OCI-LY1 (cell line): ENCODE measurements around the gene SDR42E1.

ENCODE experiments used
- H2AFZ ChIP-seq: fragments of 200-600 bp; sonication (generic), shearing (Covaris generic); 2 replicates; pipeline ENCODE4 v1.6.0; 2014; ENCODE audit warnings: antibody characterized with exemption, mild to moderate bottlenecking, low read length
- H3F3A ChIP-seq: fragments of 200-600 bp; sonication (generic), shearing (Covaris generic); 2 replicates; pipeline ENCODE4 v1.6.0; 2014; ENCODE audit warnings: mild to moderate bottlenecking, antibody characterized with exemption, low read length, moderate library complexity; ENCODE audit not compliant: insufficient read depth
- H3K27ac ChIP-seq: fragments of 200-600 bp; sonication (generic); 2 replicates; pipeline ENCODE4 v1.5.1; 2014; ENCODE audit warnings: low read length, mixed run types, mild to moderate bottlenecking, low read depth; ENCODE audit not compliant: poor library complexity, severe bottlenecking
- H3K27me3 ChIP-seq: fragments of 200-600 bp; sonication (generic); 2 replicates; pipeline ENCODE4 v1.6.0; 2014; ENCODE audit warnings: antibody characterized with exemption, mild to moderate bottlenecking, low read length, moderate library complexity; ENCODE audit not compliant: insufficient read depth
- H3K36me3 ChIP-seq: fragments of 200-600 bp; sonication (generic); 2 replicates; pipeline ENCODE4 v1.6.1; 2014; ENCODE audit warnings: mild to moderate bottlenecking, antibody characterized with exemption, low read length, moderate library complexity, mixed read lengths; ENCODE audit not compliant: insufficient read depth
- H3K4me1 ChIP-seq: fragments of 200-600 bp; sonication (generic); 2 replicates; pipeline ENCODE4 v1.5.1; 2014; ENCODE audit warnings: mild to moderate bottlenecking, low read length, moderate library complexity; ENCODE audit not compliant: insufficient read depth, severe bottlenecking
- H3K4me2 ChIP-seq: fragments of 200-600 bp; sonication (generic), shearing (Covaris generic); 2 replicates; pipeline ENCODE4 v1.6.1; 2014; ENCODE audit warnings: low read length
- H3K4me3 ChIP-seq: fragments of 200-600 bp; sonication (generic); 2 replicates; pipeline ENCODE4 v1.5.1; 2014; ENCODE audit warnings: low read length, low read depth, mild to moderate bottlenecking, mixed read lengths; ENCODE audit not compliant: poor library complexity, severe bottlenecking
- H3K79me2 ChIP-seq: fragments of 200-600 bp; shearing (Covaris generic); 2 replicates; pipeline ENCODE4 v1.6.1; 2016; ENCODE audit warnings: mixed run types, low read length, mixed read lengths; ENCODE audit not compliant: insufficient read depth
- H3K9ac ChIP-seq: fragments of 200-600 bp; sonication (generic), shearing (Covaris generic); 2 replicates; pipeline ENCODE4 v1.6.1; 2014; ENCODE audit warnings: mild to moderate bottlenecking, low read length, mixed read lengths
- H3K9me2 ChIP-seq: fragments of 200-600 bp; sonication (generic), shearing (Covaris generic); 2 replicates; pipeline ENCODE4 v1.6.1; 2014; ENCODE audit warnings: low read depth, mild to moderate bottlenecking, low read length, mixed read lengths
- H3K9me3 ChIP-seq: fragments of 200-600 bp; shearing (Covaris generic); 2 replicates; pipeline ENCODE4 v1.6.1; 2014; ENCODE audit warnings: low read length, mixed read lengths
- H4K20me1 ChIP-seq: fragments of 200-600 bp; sonication (generic), shearing (Covaris generic); 2 replicates; pipeline ENCODE4 v1.6.0; 2016; ENCODE audit warnings: mild to moderate bottlenecking, low read length; ENCODE audit not compliant: insufficient read depth
- EZH2 ChIP-seq: fragments of 200-600 bp; sonication (generic), shearing (Covaris generic); IDR thresholded peaks from 2 replicates; pipeline ENCODE4 v1.8.0; 2017; ENCODE audit warnings: borderline replicate concordance, mixed run types, mild to moderate bottlenecking, antibody characterized with exemption, low read length, moderate library complexity, mixed read lengths
- TF ChIP-seq, protein P1 (sequence below): fragments of 200-600 bp; sonication (generic), shearing (Covaris generic); IDR thresholded peaks from 2 replicates; pipeline ENCODE4 v1.5.1; 2017; ENCODE audit warnings: mild to moderate bottlenecking, antibody characterized with exemption, low read length, moderate library complexity, mixed read lengths

SDR42E1 gene

DNA sequence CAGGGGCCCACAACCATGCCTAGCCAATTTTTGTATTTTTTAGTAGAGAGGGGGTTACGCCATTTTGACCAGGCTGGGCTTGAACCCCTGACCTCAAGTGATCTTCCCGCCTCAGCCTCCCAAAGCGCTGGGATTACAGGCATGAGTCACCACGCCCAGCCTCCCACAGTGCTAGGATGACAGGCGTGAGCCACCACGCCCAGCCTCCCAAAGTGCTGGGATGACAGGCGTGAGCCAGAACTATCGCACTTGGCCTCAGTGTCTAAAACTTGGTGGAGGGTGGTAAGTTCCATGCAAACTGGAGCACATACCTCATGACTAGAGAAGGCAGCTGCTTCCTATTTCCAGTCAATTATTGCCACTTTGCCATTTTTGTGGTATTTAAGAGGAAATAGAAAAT lies 30.9 kb upstream of the SDR42E1 start:
- Histone ChIP-seq H3K4me2 (no peak overlapping the region), H3K9me2 (no peaks in the 10 kb centered on the region), H3K27me3 (no peaks in the 10 kb centered on the region), H3K9ac (no peak overlapping the region), H3K79me2 (no peaks in the 10 kb centered on the region), H3K27ac (no peak overlapping the region), H3F3A (no peaks in the 10 kb centered on the region), H4K20me1 (no peaks in the 10 kb centered on the region), H2AFZ (no peak overlapping the region), H3K36me3 (no peaks in the 10 kb centered on the region), H3K9me3 (no peaks in the 10 kb centered on the region), H3K4me1 (no peaks in the 10 kb centered on the region), H3K4me3 (no peak overlapping the region)
- no peak for TF ChIP-seq EZH2
- TF ChIP-seq, protein P1, sequence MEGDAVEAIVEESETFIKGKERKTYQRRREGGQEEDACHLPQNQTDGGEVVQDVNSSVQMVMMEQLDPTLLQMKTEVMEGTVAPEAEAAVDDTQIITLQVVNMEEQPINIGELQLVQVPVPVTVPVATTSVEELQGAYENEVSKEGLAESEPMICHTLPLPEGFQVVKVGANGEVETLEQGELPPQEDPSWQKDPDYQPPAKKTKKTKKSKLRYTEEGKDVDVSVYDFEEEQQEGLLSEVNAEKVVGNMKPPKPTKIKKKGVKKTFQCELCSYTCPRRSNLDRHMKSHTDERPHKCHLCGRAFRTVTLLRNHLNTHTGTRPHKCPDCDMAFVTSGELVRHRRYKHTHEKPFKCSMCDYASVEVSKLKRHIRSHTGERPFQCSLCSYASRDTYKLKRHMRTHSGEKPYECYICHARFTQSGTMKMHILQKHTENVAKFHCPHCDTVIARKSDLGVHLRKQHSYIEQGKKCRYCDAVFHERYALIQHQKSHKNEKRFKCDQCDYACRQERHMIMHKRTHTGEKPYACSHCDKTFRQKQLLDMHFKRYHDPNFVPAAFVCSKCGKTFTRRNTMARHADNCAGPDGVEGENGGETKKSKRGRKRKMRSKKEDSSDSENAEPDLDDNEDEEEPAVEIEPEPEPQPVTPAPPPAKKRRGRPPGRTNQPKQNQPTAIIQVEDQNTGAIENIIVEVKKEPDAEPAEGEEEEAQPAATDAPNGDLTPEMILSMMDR, result no peak

DNA sequence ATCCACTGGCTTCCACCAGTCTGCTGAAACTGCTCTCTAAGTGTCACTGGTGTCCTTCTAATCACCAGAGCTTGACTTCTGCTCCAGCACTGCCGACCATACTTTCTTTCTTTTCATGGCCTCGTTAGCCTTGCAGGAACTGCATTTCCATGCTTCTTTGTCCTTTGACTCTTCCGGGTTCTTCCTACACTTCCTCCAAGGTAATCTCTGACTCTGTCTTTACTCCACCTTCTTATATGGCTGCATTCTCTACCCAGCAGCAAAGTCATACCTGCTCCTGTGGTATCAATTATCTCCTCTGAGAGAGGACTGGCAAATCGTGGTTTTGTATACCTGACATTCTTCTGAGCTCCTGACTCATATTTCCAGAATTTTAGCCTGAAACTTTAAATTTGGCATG lies 30.3 kb upstream of the SDR42E1 start:
- no peak overlapping the region for H3K27ac ChIP-seq

DNA sequence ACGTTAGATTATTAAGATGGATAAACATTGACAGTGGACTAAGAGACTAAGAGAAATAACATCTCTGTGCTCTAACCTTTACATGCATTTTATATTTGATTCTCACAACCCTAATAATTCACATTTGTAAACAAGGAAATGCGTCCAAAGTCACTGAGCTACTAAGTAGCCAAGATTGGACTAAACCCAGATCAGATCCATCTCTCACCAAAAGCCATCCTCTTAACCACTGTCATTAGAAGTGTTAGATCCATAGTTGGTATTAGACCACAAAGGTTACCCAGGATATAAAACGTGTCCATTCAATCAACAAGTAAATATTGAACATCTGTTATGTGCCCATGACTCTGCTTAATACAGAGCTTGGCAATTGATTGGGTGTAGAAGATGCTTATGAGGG lies 29.0 kb upstream of the SDR42E1 start:
- TF ChIP-seq, protein P1, result no peak
- TF ChIP-seq EZH2, result no peak
- no peaks in the 10 kb centered on the region for H3K9me3 ChIP-seq
- H3K4me1 ChIP-seq, result no peaks in the 10 kb centered on the region

More for the DNA sequence above, 30.3 kb upstream of the SDR42E1 start:
- no peaks in the 10 kb centered on the region for H3K9me3 ChIP-seq
- H3K4me2 ChIP-seq, result no peak overlapping the region
- H3K36me3 ChIP-seq, result no peaks in the 10 kb centered on the region
- H3K4me3 ChIP-seq, result no peak overlapping the region
- H3K4me1 ChIP-seq, result no peaks in the 10 kb centered on the region
- no peaks in the 10 kb centered on the region for H3F3A ChIP-seq
- no peaks in the 10 kb centered on the region for H3K27me3 ChIP-seq
- H2AFZ ChIP-seq, result no peak overlapping the region
- no peaks in the 10 kb centered on the region for H3K9me2 ChIP-seq
- H3K79me2 ChIP-seq, result no peaks in the 10 kb centered on the region
- no peaks in the 10 kb centered on the region for H4K20me1 ChIP-seq
- TF ChIP-seq, protein P1, result no peak
- TF ChIP-seq EZH2, result no peak
- no peak overlapping the region for H3K9ac ChIP-seq

More for the DNA sequence above, 29.0 kb upstream of the SDR42E1 start:
- Histone ChIP-seq H3K4me2 (no peak overlapping the region), H3K36me3 (no peaks in the 10 kb centered on the region), H3K27me3 (no peaks in the 10 kb centered on the region), H3K4me3 (no peak overlapping the region), H3K27ac (no peak overlapping the region), H4K20me1 (no peaks in the 10 kb centered on the region), H3K9ac (no peak overlapping the region), H3K79me2 (no peaks in the 10 kb centered on the region), H3F3A (no peaks in the 10 kb centered on the region), H2AFZ (no peak overlapping the region), H3K9me2 (no peaks in the 10 kb centered on the region)
